HCT116 (cell line): Measurements from ENCODE around the gene SMARCD2. TPM values are rescaled to one million over a fixed set of nuclear protein-coding genes. Genes with fewer than 3 reads are reported as not detected.

ENCODE experiments used
- ATAC-seq: fragments of 200-7000 bp; cut with Tn5 transposase; 2 replicates; pipeline ENCODE4 v1.9.1; 2020; ENCODE audit warnings: mild to moderate bottlenecking, moderate library complexity
- BruUV-seq: library from RNA; stranded (reverse); fragments of 400-500 nt; replicated peaks from 2 replicates; lab custom pipeline; 2021; lab: Mats Ljungman, UMichigan
- CTCF ChIA-PET: fragments of 300-600 bp; sonication (Branson Sonifier 250); formaldehyde crosslinking; loops from one replicate; lab custom pipeline; 2021; ENCODE audit warnings: antibody characterized with exemption; lab: Charles Lee
- POLR2A ChIA-PET: fragments of 300-600, 350-600 bp; sonication (Branson Sonifier 250); formaldehyde crosslinking; loops from one replicate; lab custom pipeline; 2021; ENCODE audit warnings: antibody characterized with exemption; lab: Charles Lee
- RAD21 ChIA-PET, 2 experiments: fragments of 300-600 bp; sonication (Branson Sonifier 250); formaldehyde crosslinking; loops; one replicate each; lab custom pipeline; 2023; ENCODE audit warnings: low total read pairs in 2 of 2; ENCODE audit not compliant: uncharacterized antibody in 2 of 2, unreplicated experiment in 2 of 2, low non-redundant PET in 1 of 2; lab: Charles Lee
- DNase-seq: peaks from one replicate; pipeline ENCODE4 v3.0.0-alpha.2; 2010; ENCODE audit warnings: low read depth, low spot score
- H2AFZ ChIP-seq: fragments of 200-600 bp; shearing (Covaris generic), sonication (generic); 2 replicates; pipeline ENCODE4 v1.6.1; 2017; ENCODE audit warnings: low read depth, mixed run types, mixed read lengths, antibody characterized with exemption, low read length; ENCODE audit not compliant: poor library complexity, severe bottlenecking
- H3K27ac ChIP-seq: 2 replicates; pipeline ENCODE4 v1.5.1; 2012; ENCODE audit warnings: low read depth, low read length
- H3K27me3 ChIP-seq: fragments of 200-600 bp; sonication (generic); 2 replicates; pipeline ENCODE4 v1.6.1; 2016; ENCODE audit warnings: mixed run types, low read length, mixed read lengths; ENCODE audit not compliant: insufficient read depth
- H3K36me3 ChIP-seq, 2 experiments: fragments of 200-500 bp in 1 of 2; fragments of 200-600 bp in 1 of 2; sonication (Bioruptor generic) in 1 of 2; sonication (generic) in 1 of 2; 2 replicates each; pipeline versions ENCODE4 v1.5.1 to v1.6.1; 2014 to 2016; ENCODE audit warnings: low read length in 2 of 2, inconsistent platforms in 1 of 2, mixed read lengths in 1 of 2, mixed run types in 1 of 2; ENCODE audit not compliant: insufficient read depth in 2 of 2, control insufficient read depth in 1 of 2
- H3K4me1 ChIP-seq, 2 experiments: fragments of 200-600 bp in 1 of 2; sonication (generic) in 1 of 2; 2 replicates each; pipeline versions ENCODE4 v1.5.1 to v1.6.1; 2012 to 2017; ENCODE audit warnings: low read length in 2 of 2, inconsistent platforms in 1 of 2, mild to moderate bottlenecking in 1 of 2, mixed read lengths in 1 of 2, mixed run types in 1 of 2, moderate library complexity in 1 of 2; ENCODE audit not compliant: insufficient read depth in 2 of 2, control insufficient read depth in 1 of 2
- H3K4me2 ChIP-seq: fragments of 200-600 bp; sonication (generic); 2 replicates; pipeline ENCODE4 v1.6.1; 2017; ENCODE audit warnings: mixed run types, low read length, mixed read lengths
- H3K4me3 ChIP-seq, 2 experiments: fragments of 200-600 bp in 1 of 2; sonication (generic) in 1 of 2; replicated peaks in 1 of 2; 2 replicates each; pipeline ENCODE4 v1.5.1; 2011 to 2016; ENCODE audit warnings: low read length in 2 of 2, control low read depth in 1 of 2, low read depth in 1 of 2, mild to moderate bottlenecking in 1 of 2, mixed read lengths in 1 of 2, mixed run types in 1 of 2
- H3K79me2 ChIP-seq: fragments of 200-600 bp; sonication (generic); 2 replicates; pipeline ENCODE4 v1.6.1; 2017; ENCODE audit warnings: mild to moderate bottlenecking, mixed run types, low read length, moderate library complexity, mixed read lengths; ENCODE audit not compliant: insufficient read depth
- H3K9ac ChIP-seq: fragments of 200-600 bp; sonication (generic); 2 replicates; pipeline ENCODE4 v1.6.1; 2016; ENCODE audit warnings: low read length, mixed read lengths
- H3K9me2 ChIP-seq: fragments of 200-600 bp; sonication (generic), shearing (Covaris generic); 2 replicates; pipeline ENCODE4 v1.6.1; 2017; ENCODE audit warnings: mixed run types, mild to moderate bottlenecking, moderate library complexity; ENCODE audit not compliant: insufficient read depth
- H3K9me3 ChIP-seq, 2 experiments: fragments of 200-500 bp in 1 of 2; fragments of 200-600 bp in 1 of 2; sonication (Bioruptor generic) in 1 of 2; sonication (generic) in 1 of 2; 2 replicates each; pipeline ENCODE4 v1.6.1; 2014 to 2017; ENCODE audit warnings: low read length in 2 of 2, mixed read lengths in 2 of 2, inconsistent platforms in 1 of 2, low read depth in 1 of 2, mild to moderate bottlenecking in 1 of 2, mixed run types in 1 of 2, moderate library complexity in 1 of 2; ENCODE audit not compliant: control insufficient read depth in 1 of 2, insufficient read depth in 1 of 2
- H4K20me1 ChIP-seq: fragments of 200-600 bp; sonication (generic), shearing (Covaris generic); 2 replicates; pipeline ENCODE4 v1.6.1; 2017; ENCODE audit warnings: mixed run types, mild to moderate bottlenecking, moderate library complexity; ENCODE audit not compliant: insufficient read depth
- CBX3 ChIP-seq: IDR thresholded peaks from 2 replicates; pipeline ENCODE4 v1.6.1; 2012; ENCODE audit warnings: low read depth
- CEBPB ChIP-seq: IDR thresholded peaks from 2 replicates; pipeline ENCODE4 v1.6.1; 2012; ENCODE audit warnings: low read depth
- EGR1 ChIP-seq: IDR thresholded peaks from 2 replicates; pipeline ENCODE4 v1.6.1; 2012; ENCODE audit warnings: low read depth
- ELF1 ChIP-seq: IDR thresholded peaks from 2 replicates; pipeline ENCODE4 v1.6.1; 2012; ENCODE audit warnings: low read depth, borderline replicate concordance
- EZH2 ChIP-seq: fragments of 200-600 bp; sonication (generic); IDR thresholded peaks from 2 replicates; pipeline ENCODE4 v1.6.1; 2017; ENCODE audit warnings: antibody characterized with exemption, mixed run types
- EZH2phosphoT487 ChIP-seq: fragments of 200-600 bp; IDR thresholded peaks from 2 replicates; pipeline ENCODE4 v1.6.1; 2018; ENCODE audit warnings: antibody characterized with exemption, borderline replicate concordance
- FOSL1 ChIP-seq: IDR thresholded peaks from 2 replicates; pipeline ENCODE4 v1.6.1; 2012; ENCODE audit warnings: low read depth
- JUND ChIP-seq: IDR thresholded peaks from 2 replicates; pipeline ENCODE4 v1.6.1; 2012
- MAX ChIP-seq: IDR thresholded peaks from 2 replicates; pipeline ENCODE4 v1.6.1; 2012
- RAD21 ChIP-seq: IDR thresholded peaks from 2 replicates; pipeline ENCODE4 v1.6.1; 2012; ENCODE audit warnings: low read depth, mild to moderate bottlenecking
- REST ChIP-seq: IDR thresholded peaks from 2 replicates; pipeline ENCODE4 v1.6.1; 2012; ENCODE audit warnings: low read depth
- SRF ChIP-seq: IDR thresholded peaks from 2 replicates; pipeline ENCODE4 v1.6.1; 2012; ENCODE audit warnings: low read depth
- TCF7L2 ChIP-seq: IDR thresholded peaks from 2 replicates; pipeline ENCODE4 v1.7.0; 2011; ENCODE audit warnings: borderline replicate concordance, inconsistent platforms; ENCODE audit not compliant: insufficient read depth, insufficient read length; ENCODE audit errors: extremely low read depth
- ZBTB33 ChIP-seq: IDR thresholded peaks from 2 replicates; pipeline ENCODE4 v1.6.1; 2011; ENCODE audit warnings: mild to moderate bottlenecking, low read length, moderate library complexity; ENCODE audit not compliant: insufficient replicate concordance; ENCODE audit errors: extremely low read depth
- intact Hi-C: fragments of 100-400 bp; cut with micrococcal nuclease; formaldehyde crosslinking; loops from 2 replicates; pipeline ENCODE4 v1.10.0; 2022
- total RNA-seq: library from RNA; stranded (reverse); gene quantifications from one replicate; pipeline ENCODE4 v1.2.1, GENCODE V29; 2021; ENCODE audit not compliant: unreplicated experiment

The SMARCD2 gene
- total RNA-seq, 1 experiment from 2014 or later: 168 TPM

GRCh38 chr17:63792055-63792729, 50.3 kb downstream of the SMARCD2 start:
- ATAC-seq: no peak
- Histone ChIP-seq H3K9me3 (no peaks in the 10 kb centered on the region), H3K4me1 (peaks cover under 1 to 7% of the 10 kb centered on the region in 2 experiments; a peak in 3 of 4 replicates), H4K20me1 (peaks cover 11% of the 10 kb centered on the region; the same call in 1 of the 2 replicates), H3K36me3 (peaks cover 76 to 78% of the 10 kb centered on the region in 2 experiments), H2AFZ (no peak overlapping the region), H3K27ac (no peak overlapping the region), H3K4me2 (no peak overlapping the region), H3K4me3 (no peak overlapping the region), H3K79me2 (peaks cover 98% of the 10 kb centered on the region), H3K9ac (no peak overlapping the region), H3K9me2 (no peaks in the 10 kb centered on the region), H3K27me3 (no peaks in the 10 kb centered on the region)
- ChIA-PET CTCF (no interaction called here), RAD21 (no interaction called here), POLR2A (interaction anchor here (1.1 kb wide), 1 partner anchor 50 kb away, joined by 3 read pairs; no protein-coding TSS in a partner anchor)
- DNase-seq: no peak
- no TSS peak for BruUV-seq
- intact Hi-C loops: no loop called here
- no peak for TF ChIP-seq CBX3

- H3K4me1 ChIP-seq: peaks cover 5 to 28% of the 10 kb centered on the region in 2 experiments; a peak in 3 of 4 replicates
- H3K27me3 ChIP-seq: no peaks in the 10 kb centered on the region
- H3K9me2 ChIP-seq: no peaks in the 10 kb centered on the region
- no peak overlapping the region for H3K4me3 ChIP-seq
- H3K27ac ChIP-seq: no peak overlapping the region
- RAD21 ChIA-PET: no interaction called here
- no peak overlapping the region for H3K9ac ChIP-seq
- POLR2A ChIA-PET: interaction anchor here (0.9 kb wide), 1 partner anchor 17 kb away, joined by 3 read pairs; the partner anchor contains the start of gene CCDC47
- H3K4me2 ChIP-seq: no peak overlapping the region
- intact Hi-C loops: no loop called here
- peaks cover 62 to 68% of the 10 kb centered on the region in 2 experiments for H3K36me3 ChIP-seq
- peaks cover 99% of the 10 kb centered on the region for H3K79me2 ChIP-seq
- CTCF ChIA-PET: no interaction called here
- H4K20me1 ChIP-seq: peaks cover 19% of the 10 kb centered on the region; the same call in 1 of the 2 replicates
- H3K9me3 ChIP-seq: no peaks in the 10 kb centered on the region
- ATAC-seq (no peak), DNase-seq (no peak)
- BruUV-seq: no TSS peak
- no peak overlapping the region for H2AFZ ChIP-seq
- TF ChIP-seq CEBPB (no peak), EZH2 (no peak), SRF (no peak), ZBTB33 (no peak), FOSL1 (no peak), REST (no peak), ELF1 (no peak), TCF7L2 (no peak), RAD21 (no peak), EGR1 (no peak), MAX (no peak), EZH2phosphoT487 (no peak), JUND (no peak)
Observed at GRCh38 chr17:63790057-63790456, 52.4 kb downstream of the SMARCD2 start.
